D721Med (cell line): Measurements from ENCODE around the gene SLC38A3.

Experiments
- DNase-seq: peaks from one replicate; pipeline ENCODE4 v3.0.0; 2011; ENCODE audit warnings: low spot score; ENCODE audit not compliant: insufficient read length
- FAIRE-seq: peaks from 2 replicates; lab custom pipeline; 2011; peaks lifted over from hg19 to GRCh38; lab: Jason Lieb, UNC
- CTCF ChIP-seq: IDR thresholded peaks from 2 replicates; pipeline ENCODE4 v1.5.1; 2012; ENCODE audit warnings: mild to moderate bottlenecking, control low read depth; ENCODE audit not compliant: insufficient read depth; ENCODE audit errors: missing control alignments

Gene SLC38A3

GRCh38 chr3:50264964-50265485 is 60.0 kb downstream of the SLC38A3 start:
- no peak for FAIRE-seq
- no peak for TF ChIP-seq CTCF
- DNase-seq, result no peak

GRCh38 chr3:50265571-50265970 is 60.5 kb downstream of the SLC38A3 start:
- DNase-seq (no peak), FAIRE-seq (no peak)
- TF ChIP-seq CTCF, result no peak

GRCh38 chr3:50266017-50266416 is 60.9 kb downstream of the SLC38A3 start:
- no peak for TF ChIP-seq CTCF
- DNase-seq (no peak), FAIRE-seq (no peak)

GRCh38 chr3:50266836-50267235 is 61.8 kb downstream of the SLC38A3 start:
- no peak for DNase-seq
- no peak for FAIRE-seq
- no peak for TF ChIP-seq CTCF

- TF ChIP-seq CTCF, result no peak
- FAIRE-seq, result no peak
Measured at GRCh38 chr3:50267280-50267913, 62.3 kb downstream of the SLC38A3 start.

GRCh38 chr3:50268276-50268675 is 63.2 kb downstream of the SLC38A3 start:
- TF ChIP-seq CTCF, result no peak
- FAIRE-seq (no peak), DNase-seq (no peak)

More at GRCh38 chr3:50267280-50267913, 62.3 kb downstream of the SLC38A3 start:
- DNase-seq, result no peak
